Measurements from ENCODE around the gene WFIKKN2.
"Not testable (repeated sequence)": the region's sequence is repeated elsewhere in the genome, so short reads cannot be mapped to it uniquely, and the experiment has no call there.

WFIKKN2 gene

GRCh38 chr17:50835301-50836234 lies at the start of gene WFIKKN2:
Gene WFIKKN2 (plus strand): TSS chr17:50835586. CDS start chr17:50835938, 352 bp downstream.
- no peak for DNase-seq (ENCODE audit: low read depth in 2 of 2)

- DNase-seq (ENCODE audit: low read depth in 2 of 2): no peak
These were observed 49.3 kb upstream of the WFIKKN2 start for GRCh38 chr17:50785946-50786570.

GRCh38 chr17:50787106-50787505 lies 48.3 kb upstream of the WFIKKN2 start:
- DNase-seq (ENCODE audit: low read depth in 2 of 2): no peak

GRCh38 chr17:50790618-50791017 lies 44.8 kb upstream of the WFIKKN2 start:
- DNase-seq (ENCODE audit: low read depth in 2 of 2): no peak

GRCh38 chr17:50792132-50792531 lies 43.3 kb upstream of the WFIKKN2 start:
- DNase-seq (ENCODE audit: low read depth in 2 of 2): no peak

GRCh38 chr17:50793007-50793406 lies 42.4 kb upstream of the WFIKKN2 start:
- DNase-seq (ENCODE audit: low read depth in 2 of 2): no peak

- DNase-seq (ENCODE audit: low read depth in 2 of 2): no peak
These were observed 41.0 kb upstream of the WFIKKN2 start for GRCh38 chr17:50794361-50794760.

- no peak for DNase-seq (ENCODE audit: low read depth in 2 of 2)
These were observed 38.1 kb upstream of the WFIKKN2 start for GRCh38 chr17:50797135-50797810.

GRCh38 chr17:50798424-50799288 lies 36.7 kb upstream of the WFIKKN2 start:
- DNase-seq (ENCODE audit: low read depth in 2 of 2): no peak

- no peak for DNase-seq (ENCODE audit: low read depth in 2 of 2)
These were observed 35.8 kb upstream of the WFIKKN2 start for GRCh38 chr17:50799582-50799981.

GRCh38 chr17:50800196-50800700 lies 35.1 kb upstream of the WFIKKN2 start:
- no peak for DNase-seq (ENCODE audit: low read depth in 2 of 2)

- no peak for DNase-seq (ENCODE audit: low read depth in 2 of 2)
These were observed 32.5 kb upstream of the WFIKKN2 start for GRCh38 chr17:50802609-50803571.

- no peak for DNase-seq (ENCODE audit: low read depth in 2 of 2)
These were observed 31.7 kb upstream of the WFIKKN2 start for GRCh38 chr17:50803676-50804075.

- not testable (repeated sequence) for DNase-seq (ENCODE audit: low read depth in 2 of 2)
These were observed 30.5 kb upstream of the WFIKKN2 start for GRCh38 chr17:50804749-50805475.

GRCh38 chr17:50805486-50805885 lies 29.9 kb upstream of the WFIKKN2 start:
- DNase-seq (ENCODE audit: low read depth in 2 of 2): no peak

GRCh38 chr17:50806141-50806643 lies 29.2 kb upstream of the WFIKKN2 start:
- DNase-seq (ENCODE audit: low read depth in 2 of 2): no peak

GRCh38 chr17:50807009-50807408 lies 28.4 kb upstream of the WFIKKN2 start:
- DNase-seq (ENCODE audit: low read depth in 2 of 2): no peak

- no peak for DNase-seq (ENCODE audit: low read depth in 2 of 2)
These were observed 27.7 kb upstream of the WFIKKN2 start for GRCh38 chr17:50807675-50808074.

- no peak for DNase-seq (ENCODE audit: low read depth in 2 of 2)
These were observed 27.0 kb upstream of the WFIKKN2 start for GRCh38 chr17:50808413-50808812.

Data from activated CD8-positive, alpha-beta memory T cell treated with anti-CD3 and anti-CD28 coated beads for 4 hours (primary cell).